Adrenal gland (tissue), 12 donors: ENCODE results near the gene IL6. TPM values are rescaled to one million over a fixed set of nuclear protein-coding genes. Genes with fewer than 3 reads are reported as not detected.
A peak's percentile ranks its signal among the peaks of the same experiment; 100 is the strongest.

ENCODE experiments used
- DNase-seq, 7 donors: peaks; one replicate each; pipeline ENCODE4 v3.0.0-alpha.2; 2019 to 2020
- H3K27ac ChIP-seq, 5 donors: fragments of 200-600 bp; sonication (generic) in 4 of 5; 1 replicate in 3 of 5; 2 replicates in 2 of 5; pipeline versions ENCODE4 v1.5.1 to v1.8.0; 2016 to 2020; ENCODE audit warnings: mild to moderate bottlenecking in 1 of 5
- H3K27me3 ChIP-seq: fragments of 200-600 bp; 2 replicates; pipeline ENCODE4 v1.8.0; 2021
- H3K36me3 ChIP-seq, 2 donors: fragments of 200-600 bp; replicated peaks in 1 of 2; 1 replicate in 1 of 2; 2 replicates in 1 of 2; pipeline versions ENCODE4 v1.5.1 to v1.8.0; 2018 to 2022
- H3K4me1 ChIP-seq, 2 donors: fragments of 200-600 bp; replicated peaks in 1 of 2; 1 replicate in 1 of 2; 2 replicates in 1 of 2; pipeline versions ENCODE4 v1.5.1 to v1.8.0; 2018 to 2021
- H3K4me3 ChIP-seq, 4 donors: fragments of 200-600 bp; sonication (generic) in 3 of 4; one replicate each; pipeline ENCODE4 v1.5.1; 2016 to 2018
- H3K9me3 ChIP-seq, 3 donors: fragments of 200-600 bp; sonication (generic) in 1 of 3; replicated peaks in 1 of 3; 1 replicate in 2 of 3; 2 replicates in 1 of 3; pipeline versions ENCODE4 v1.5.1 to v1.8.0; 2016 to 2021
- CTCF ChIP-seq, 6 experiments: fragments of 450-650 bp in 4 of 6; fragments of 200-600 bp in 2 of 6; sonication (generic) in 1 of 6; IDR thresholded peaks; 1 replicate in 5 of 6; 2 replicates in 1 of 6; pipeline versions ENCODE4 v1.5.1 to v1.8.0; 2016 to 2021; ENCODE audit warnings: antibody characterized with exemption in 6 of 6, mild to moderate bottlenecking in 2 of 6, moderate library complexity in 1 of 6
- POLR2A ChIP-seq, 2 donors: fragments of 450-650 bp; IDR thresholded peaks; one replicate each; pipeline ENCODE4 v1.6.1; 2017; ENCODE audit warnings: antibody characterized with exemption in 2 of 2, mild to moderate bottlenecking in 2 of 2, moderate library complexity in 1 of 2
- WGBS, 4 donors: extraction: QIAGEN DNeasy Blood & Tissue Kit in 2 of 4; methylation state at CpG; one replicate each; pipeline versions ENCODE4 v1.1.5 to v1.1.7; 2013 to 2017; 5-methylcytosine and 5-hydroxymethylcytosine counted together
- intact Hi-C, 2 donors: fragments of 100-400 bp; cut with DNase I; formaldehyde crosslinking; loops; one replicate each; pipeline versions ENCODE4 v1.14.1 to v1.15.0; 2022 to 2023
- polyA plus RNA-seq, 3 donors: library from polyadenylated mRNA; stranded (reverse); fragments of 200-250 nt in 2 of 3; fragments of 350-450 nt in 1 of 3; fragmentation: Illumina TruSeq in 1 of 3; extraction: RNeasy Lipid Tissue Mini Kit (QIAGEN cat#74804) in 1 of 3; gene quantifications; one replicate each; pipeline ENCODE4 v1.2.3, GENCODE V29; 2013 to 2014
- total RNA-seq, 9 donors: library from RNA; depleted of rRNA in 4 of 9; stranded (reverse); fragments of >200 nt in 4 of 9; fragments of 120-200 nt in 1 of 9; fragmentation: NEBNext Ultra II Directional in 1 of 9; extraction: Animal tissue kit (Norgen Biotek cat#: 25700) in 1 of 9; gene quantifications; one replicate each; pipeline versions ENCODE4 v1.1.0 to v1.2.4, GENCODE V29; 2013 to 2023
- donor health status: healthy with polysubstance abuse.
- donor health status: Bipolar disorder and iron deficiency.
- donor health status: DM: yes; HTN: yes; CAD: no.
- donor health status: DM: no; HTN: no; CAD: no.
- donor health status: DM: no; HTN: no; CAD: no.
- donor health status: DM: yes; HTN: yes; CAD: no.

Gene IL6
- total and polyA plus RNA-seq, 12 donors, result 0.42 to 15.7 (median 1.0) TPM; not detected in 3

- intact Hi-C loops, result loop anchor here (5.0 to 10.0 kb wide), 3 partner anchors 163 to 329 kb away; no protein-coding TSS in a partner anchor
- TF ChIP-seq POLR2A (IDR thresholded peaks at IDR 0.05) (no peak), CTCF (IDR thresholded peaks at IDR 0.05) (peak in 1 of 6 experiments; percentile 15)
- no peaks in the 10 kb centered on the region for H3K27me3 ChIP-seq
- no peak for DNase-seq
- peaks cover 4 to 27% of the 10 kb centered on the region in 2 donors for H3K4me1 ChIP-seq
- H3K9me3 ChIP-seq, result no peaks in the 10 kb centered on the region
- no peaks in the 10 kb centered on the region for H3K36me3 ChIP-seq
- H3K27ac ChIP-seq, result no peak overlapping the region
- 58 to 64% (median 61%) methylated on average over 9 of the region's 9 CpGs for WGBS, 4 donors
- H3K4me3 ChIP-seq, result no peak overlapping the region
Observed at GRCh38 chr7:22725585-22725984, 1.4 kb upstream of the IL6 start.

GRCh38 chr7:22726345-22726906 lies 574 bp upstream of the IL6 start:
- 13 to 29% (median 23%) methylated on average over 8 of the region's 8 CpGs for WGBS, 4 donors
- Histone ChIP-seq H3K9me3 (no peaks in the 10 kb centered on the region), H3K27ac (peak overlapping the region in 3 of 5 donors; percentile 8 to 65 (median 57)), H3K4me1 (peaks cover 4 to 27% of the 10 kb centered on the region in 2 donors), H3K36me3 (no peaks in the 10 kb centered on the region), H3K4me3 (peak overlapping the region in 1 of 4 donors; percentile 43), H3K27me3 (no peaks in the 10 kb centered on the region)
- intact Hi-C loops, result loop anchor here (5.0 to 10.0 kb wide), 3 partner anchors 164 to 328 kb away; no protein-coding TSS in a partner anchor
- peak in 4 of 7 donors; percentile 21 to 61 (median 34) for DNase-seq
- peak in 5 of 6 experiments; percentile 12 to 51 (median 40) for TF ChIP-seq CTCF (IDR thresholded peaks at IDR 0.05)
- no peak for TF ChIP-seq POLR2A (IDR thresholded peaks at IDR 0.05)

DNA sequence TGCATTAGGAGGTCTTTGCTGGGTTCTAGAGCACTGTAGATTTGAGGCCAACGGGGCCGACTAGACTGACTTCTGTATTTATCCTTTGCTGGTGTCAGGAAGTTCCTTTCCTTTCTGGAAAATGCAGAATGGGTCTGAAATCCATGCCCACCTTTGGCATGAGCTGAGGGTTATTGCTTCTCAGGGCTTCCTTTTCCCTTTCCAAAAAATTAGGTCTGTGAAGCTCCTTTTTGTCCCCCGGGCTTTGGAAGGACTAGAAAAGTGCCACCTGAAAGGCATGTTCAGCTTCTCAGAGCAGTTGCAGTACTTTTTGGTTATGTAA lies 675 bp downstream of the IL6 start:
- 38 to 92% (median 68%) methylated on average over 1 to 3 of the region's 3 CpGs for WGBS, 4 donors
- Histone ChIP-seq H3K9me3 (no peaks in the 10 kb centered on the region), H3K27ac (peak overlapping the region in 2 of 5 donors; percentile 57 to 84), H3K36me3 (no peaks in the 10 kb centered on the region), H3K4me1 (peaks cover 4 to 22% of the 10 kb centered on the region in 2 donors), H3K4me3 (peak overlapping the region in 1 of 4 donors; percentile 43), H3K27me3 (no peaks in the 10 kb centered on the region)
- TF ChIP-seq POLR2A (IDR thresholded peaks at IDR 0.05) (no peak), CTCF (IDR thresholded peaks at IDR 0.05) (no peak)
- DNase-seq, result no peak
- intact Hi-C loops, result loop anchor here (5.0 to 10.0 kb wide), 3 partner anchors 165 to 327 kb away; no protein-coding TSS in a partner anchor

- TF ChIP-seq POLR2A (IDR thresholded peaks at IDR 0.05) (no peak), CTCF (IDR thresholded peaks at IDR 0.05) (peak in 4 of 6 experiments; percentile 46 to 62 (median 49))
- Histone ChIP-seq H3K27ac (no peak overlapping the region), H3K4me3 (no peak overlapping the region), H3K27me3 (no peaks in the 10 kb centered on the region), H3K4me1 (peaks cover 4 to 13% of the 10 kb centered on the region in 2 donors), H3K36me3 (no peaks in the 10 kb centered on the region), H3K9me3 (no peaks in the 10 kb centered on the region)
- DNase-seq, result no peak
- 81 to 97% (median 92%) methylated on average over 1 of the region's 1 CpG for WGBS, 4 donors
- intact Hi-C loops, result loop anchor here (5.0 to 10.0 kb wide), 3 partner anchors 166 to 326 kb away; no protein-coding TSS in a partner anchor
Observed at GRCh38 chr7:22728401-22729029, 1.5 kb downstream of the IL6 start.
